Keratinocyte (primary cell): Measurements from ENCODE around the gene AGFG2. TPM values are rescaled to one million over a fixed set of nuclear protein-coding genes. Genes with fewer than 3 reads are reported as not detected.

Source experiments
- DNase-seq: peaks from one replicate; pipeline ENCODE4 v3.0.0-alpha.2; 2011; ENCODE audit warnings: low read depth, missing footprints, low spot score
- FAIRE-seq: peaks from 2 replicates; lab custom pipeline; 2011; peaks lifted over from hg19 to GRCh38; lab: Jason Lieb, UNC
- H2AFZ ChIP-seq: 2 replicates; pipeline ENCODE4 v1.6.0; 2012; ENCODE audit warnings: low read length, control low read depth, inconsistent platforms; ENCODE audit not compliant: control insufficient read depth
- H3K27ac ChIP-seq: 2 replicates; pipeline ENCODE4 v1.5.1; 2011; ENCODE audit warnings: low read length; ENCODE audit not compliant: control insufficient read depth, insufficient read depth
- H3K27me3 ChIP-seq: 3 replicates; pipeline ENCODE4 v1.6.0; 2011; ENCODE audit warnings: low read length; ENCODE audit not compliant: control insufficient read depth, insufficient read depth; ENCODE audit errors: extremely low read depth
- H3K36me3 ChIP-seq, 2 experiments: 2 replicates in 1 of 2; 3 replicates in 1 of 2; pipeline ENCODE4 v1.5.1; 2011; ENCODE audit warnings: low read length in 2 of 2, mild to moderate bottlenecking in 1 of 2; ENCODE audit not compliant: control insufficient read depth in 2 of 2, insufficient read depth in 2 of 2; ENCODE audit errors: extremely low read depth in 1 of 2
- H3K4me1 ChIP-seq: 3 replicates; pipeline ENCODE4 v1.5.1; 2011; ENCODE audit warnings: low read length; ENCODE audit not compliant: control insufficient read depth, insufficient read depth; ENCODE audit errors: extremely low read depth
- H3K4me2 ChIP-seq: 3 replicates; pipeline ENCODE4 v1.6.0; 2011; ENCODE audit warnings: low read depth, low read length; ENCODE audit not compliant: control insufficient read depth, insufficient read depth; ENCODE audit errors: extremely low read depth
- H3K4me3 ChIP-seq, 3 experiments: fragments of 200-600 bp in 1 of 3; sonication (generic) in 1 of 3; 2 replicates in 2 of 3; 3 replicates in 1 of 3; pipeline ENCODE4 v1.5.1; 2011 to 2016; ENCODE audit warnings: low read length in 3 of 3, mild to moderate bottlenecking in 3 of 3, control low read depth in 2 of 3, inconsistent platforms in 1 of 3, low read depth in 1 of 3, mixed read lengths in 1 of 3, mixed run types in 1 of 3, moderate library complexity in 1 of 3; ENCODE audit not compliant: control insufficient read depth in 2 of 3, insufficient read depth in 2 of 3; ENCODE audit errors: extremely low read depth in 1 of 3
- H3K79me2 ChIP-seq: 2 replicates; pipeline ENCODE4 v1.6.0; 2012; ENCODE audit warnings: low read length; ENCODE audit not compliant: control insufficient read depth, insufficient read depth
- H3K9ac ChIP-seq: 3 replicates; pipeline ENCODE4 v1.6.0; 2011; ENCODE audit warnings: low read length; ENCODE audit not compliant: control insufficient read depth, insufficient read depth; ENCODE audit errors: extremely low read depth
- H3K9me1 ChIP-seq: 3 replicates; pipeline ENCODE4 v1.6.0; 2011; ENCODE audit warnings: low read length; ENCODE audit not compliant: control insufficient read depth, insufficient read depth; ENCODE audit errors: extremely low read depth
- H3K9me3 ChIP-seq: 2 replicates; pipeline ENCODE4 v1.5.1; 2012; ENCODE audit warnings: low read depth, low read length; ENCODE audit not compliant: control insufficient read depth
- H4K20me1 ChIP-seq: 3 replicates; pipeline ENCODE4 v1.6.0; 2011; ENCODE audit warnings: low read length; ENCODE audit not compliant: control insufficient read depth, insufficient read depth; ENCODE audit errors: extremely low read depth
- CTCF ChIP-seq, 3 experiments: IDR thresholded peaks in 1 of 3; conservative IDR thresholded peaks in 1 of 3; optimal IDR thresholded peaks in 1 of 3; 2 replicates in 2 of 3; 3 replicates in 1 of 3; pipeline versions ENCODE3 to v1.5.1; 2011; ENCODE audit warnings: low read length in 3 of 3, mild to moderate bottlenecking in 3 of 3, moderate library complexity in 2 of 3, control low read depth in 1 of 3, inconsistent platforms in 1 of 3; ENCODE audit not compliant: insufficient read depth in 2 of 3; ENCODE audit errors: extremely low read depth in 1 of 3
- EZH2 ChIP-seq: IDR thresholded peaks from one replicate; pipeline ENCODE4 v1.6.1; 2012; ENCODE audit warnings: inconsistent platforms, mild to moderate bottlenecking, low read length, moderate library complexity
- dilution Hi-C: fragments of 300-500 bp; cut with MboI; formaldehyde crosslinking; loops from one replicate; pipeline ENCODE4 v1.7.0; 2020; ENCODE audit warnings: low sequenced_read_pairs; ENCODE audit not compliant: extremely low pct_ligation_motif_present
- polyA plus RNA-seq, 5 experiments: library from polyadenylated mRNA; depleted of rRNA in 3 of 5; stranded (reverse) in 3 of 5; stranded (forward) in 1 of 5; unstranded in 1 of 5; fragments of >200 nt; gene quantifications; 1 replicate in 1 of 5; 2 replicates in 3 of 5; 3 replicates in 1 of 5; pipeline versions ENCODE4 v1.2.1 to v1.2.3, GENCODE V29; 2011 to 2012; ENCODE audit warnings: missing spikeins in 2 of 5, low read depth in 1 of 5, low replicate concordance in 1 of 5

Gene AGFG2
- polyA plus RNA-seq, 1 donor (not counting 4 experiments of a cell fraction or from before 2014, with no cell fraction given): 3.4 TPM

GRCh38 chr7:100603726-100604027 is 64.7 kb downstream of the AGFG2 start:
- peak overlapping the region; percentile 66 for H2AFZ ChIP-seq
- H3K9ac ChIP-seq: no peak overlapping the region
- peak overlapping the region in 2 of 3 experiments; percentile 27 to 54 for H3K4me3 ChIP-seq
- H3K27me3 ChIP-seq: no peaks in the 10 kb centered on the region
- H3K9me3 ChIP-seq: no peaks in the 10 kb centered on the region
- peak overlapping the region; percentile 73 for H3K4me2 ChIP-seq
- H3K27ac ChIP-seq: no peak overlapping the region
- no peaks in the 10 kb centered on the region for H3K79me2 ChIP-seq
- dilution Hi-C loops: no loop called here
- H4K20me1 ChIP-seq: no peaks in the 10 kb centered on the region
- DNase-seq (no peak), FAIRE-seq (no peak)
- TF ChIP-seq CTCF (optimal IDR thresholded peaks at IDR 0.05 in 1 of 3, IDR thresholded peaks at IDR 0.05 in 1 of 3, conservative IDR thresholded peaks at IDR 0.05 in 1 of 3; ENCODE audit: extremely low read depth in 1 of 3, insufficient read depth in 2 of 3, low read length in 3 of 3) (no peak), EZH2 (no peak)
- H3K4me1 ChIP-seq: peaks cover 6% of the 10 kb centered on the region
- no peaks in the 10 kb centered on the region for H3K9me1 ChIP-seq
- no peaks in the 10 kb centered on the region for H3K36me3 ChIP-seq

DNA sequence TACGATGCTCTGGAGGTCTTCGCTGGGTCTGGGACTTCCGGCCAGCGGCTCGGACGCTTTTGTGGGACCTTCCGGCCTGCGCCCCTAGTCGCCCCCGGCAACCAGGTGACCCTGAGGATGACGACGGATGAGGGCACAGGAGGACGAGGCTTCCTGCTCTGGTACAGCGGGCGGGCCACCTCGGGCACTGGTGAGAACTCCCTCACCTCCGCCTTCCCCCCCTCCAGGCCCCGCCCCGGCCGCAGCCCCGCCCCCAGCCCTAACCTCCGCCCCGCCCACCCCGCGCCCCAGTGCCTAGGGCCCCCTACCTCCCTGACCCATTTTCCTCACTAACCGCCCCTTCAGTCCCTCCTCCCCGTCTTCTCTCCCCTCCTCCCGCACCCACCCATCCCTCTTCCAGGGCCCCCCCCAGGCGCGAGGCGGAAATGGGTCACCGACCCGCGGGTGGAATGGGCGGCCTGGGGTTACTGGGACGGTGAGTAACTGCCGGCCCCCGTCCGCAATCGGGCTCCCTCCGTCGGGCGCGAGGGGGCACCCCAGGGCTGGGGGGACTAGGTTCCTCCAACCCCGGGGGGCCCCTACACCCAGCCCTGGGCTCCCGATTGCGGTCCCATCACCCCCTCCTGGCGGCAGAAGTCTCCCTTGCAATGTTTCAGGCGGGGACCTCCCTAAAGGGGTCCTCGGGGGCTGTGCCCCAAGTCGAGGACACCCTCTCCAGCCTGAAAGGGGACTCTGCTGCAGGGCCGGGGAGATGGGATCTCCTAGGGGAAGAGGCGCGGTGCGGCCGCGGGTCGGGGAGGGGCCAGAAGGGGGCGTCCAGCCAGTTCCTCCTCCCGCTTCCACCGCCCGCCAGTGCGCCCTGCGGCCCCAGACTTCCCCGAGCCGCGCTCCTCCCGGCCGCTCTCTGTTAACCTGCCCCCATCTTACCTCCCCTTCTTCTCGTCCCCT is 65.3 kb downstream of the AGFG2 start:
- no peak overlapping the region for H3K27ac ChIP-seq
- no peaks in the 10 kb centered on the region for H3K79me2 ChIP-seq
- FAIRE-seq (no peak), DNase-seq (no peak)
- H3K9me1 ChIP-seq: no peaks in the 10 kb centered on the region
- H2AFZ ChIP-seq: peak overlapping the region; percentile 71
- TF ChIP-seq EZH2: no peak
- peak; percentile 25 to 49 (median 46) for TF ChIP-seq CTCF (optimal IDR thresholded peaks at IDR 0.05 in 1 of 3, IDR thresholded peaks at IDR 0.05 in 1 of 3, conservative IDR thresholded peaks at IDR 0.05 in 1 of 3; ENCODE audit: extremely low read depth in 1 of 3, insufficient read depth in 2 of 3, low read length in 3 of 3)
- peak overlapping the region; percentile 54 to 73 (median 63) for H3K4me3 ChIP-seq
- H3K4me2 ChIP-seq: peak overlapping the region; percentile 88
- no peaks in the 10 kb centered on the region for H3K36me3 ChIP-seq
- H3K9me3 ChIP-seq: no peaks in the 10 kb centered on the region
- H3K4me1 ChIP-seq: peaks cover 6% of the 10 kb centered on the region
- no peaks in the 10 kb centered on the region for H4K20me1 ChIP-seq
- dilution Hi-C loops: no loop called here
- H3K27me3 ChIP-seq: no peaks in the 10 kb centered on the region
- H3K9ac ChIP-seq: peak overlapping the region; percentile 41
